Neural progenitor cell (in vitro differentiated cells): ENCODE results near the gene OR4D1.

ENCODE experiments used
- CTCF ChIP-seq: fragments of 200-600 bp; sonication (generic); IDR thresholded peaks from 2 replicates; pipeline ENCODE4 v1.5.1; 2017; ENCODE audit warnings: antibody characterized with exemption, mild to moderate bottlenecking
- EZH2 ChIP-seq: fragments of 200-600 bp; sonication (generic); IDR thresholded peaks from 2 replicates; pipeline ENCODE4 v1.6.1; 2017; ENCODE audit warnings: antibody characterized with exemption, mild to moderate bottlenecking, moderate library complexity
- EZH2phosphoT487 ChIP-seq: fragments of 200-600 bp; sonication (generic); IDR thresholded peaks from 2 replicates; pipeline ENCODE4 v1.6.1; 2017; ENCODE audit warnings: antibody characterized with exemption

DNA sequence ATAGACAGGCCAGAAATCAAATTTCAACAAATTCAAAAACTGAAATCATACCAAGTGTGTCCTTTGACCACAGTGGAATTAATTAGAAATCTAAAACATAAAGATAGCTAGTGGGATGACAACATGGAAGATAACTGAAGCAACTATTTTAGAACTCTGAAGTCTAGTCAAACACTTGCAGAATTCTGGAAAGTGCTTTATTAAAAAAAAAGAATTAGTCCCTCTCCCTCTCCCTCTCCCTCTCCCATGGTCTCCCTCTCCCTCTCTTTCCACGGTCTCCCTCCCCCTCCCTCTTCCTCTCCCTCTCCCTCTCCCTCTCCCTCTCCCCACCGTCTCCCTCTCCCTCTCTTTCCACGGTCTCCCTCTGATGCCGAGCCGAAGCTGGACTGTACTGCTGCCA lies 6.7 kb upstream of the OR4D1 start:
- TF ChIP-seq CTCF, result no peak
- no peak for TF ChIP-seq EZH2
- no peak for TF ChIP-seq EZH2phosphoT487
